ENCODE measurements around the gene MED17. TPM values are rescaled to one million over a fixed set of nuclear protein-coding genes. Genes with fewer than 3 reads are reported as not detected.

The MED17 gene
- total and polyA plus RNA-seq, 10 donors: 10.4 to 41.3 (median 36.6) TPM

- WGBS, 5 donors: 78 to 87% (median 85%) methylated on average over 4 of the region's 4 CpGs
- no peak for DNase-seq
- intact Hi-C loops (cut with DNase I; ENCODE audit: low total_unique reads): no loop called here
Observed at GRCh38 chr11:93842034-93842433, 58.0 kb downstream of the MED17 start.

GRCh38 chr11:93842461-93842860 lies 58.4 kb downstream of the MED17 start:
- Histone ChIP-seq H3K9me3 (no peaks in the 10 kb centered on the region), H3K27me3 (replicated peaks in 1 of 7) (no peaks in the 10 kb centered on the region), H3K4me3 (no peak overlapping the region), H3K27ac (no peak overlapping the region), H3K36me3 (no peaks in the 10 kb centered on the region), H3K4me1 (no peaks in the 10 kb centered on the region)
- intact Hi-C loops (cut with DNase I; ENCODE audit: low total_unique reads): no loop called here
- TF ChIP-seq POLR2AphosphoS5 (IDR thresholded peaks at IDR 0.05): no peak
- TF ChIP-seq POLR2A (IDR thresholded peaks at IDR 0.05): no peak
- TF ChIP-seq CTCF (IDR thresholded peaks at IDR 0.05 in 8 of 11, conservative IDR thresholded peaks at IDR 0.05 in 3 of 11): no peak
- 81 to 92% (median 87%) methylated on average over 6 of the region's 6 CpGs for WGBS, 5 donors
- DNase-seq: no peak

More at GRCh38 chr11:93842034-93842433, 58.0 kb downstream of the MED17 start:
- TF ChIP-seq POLR2AphosphoS5 (IDR thresholded peaks at IDR 0.05) (no peak), POLR2A (IDR thresholded peaks at IDR 0.05) (no peak), CTCF (IDR thresholded peaks at IDR 0.05 in 8 of 11, conservative IDR thresholded peaks at IDR 0.05 in 3 of 11) (no peak)
- H3K36me3 ChIP-seq: no peaks in the 10 kb centered on the region
- H3K27me3 ChIP-seq (replicated peaks in 1 of 7): no peaks in the 10 kb centered on the region
- no peak overlapping the region for H3K4me3 ChIP-seq
- no peaks in the 10 kb centered on the region for H3K4me1 ChIP-seq
- no peak overlapping the region for H3K27ac ChIP-seq
- no peaks in the 10 kb centered on the region for H3K9me3 ChIP-seq

GRCh38 chr11:93843906-93844305 lies 59.8 kb downstream of the MED17 start:
- TF ChIP-seq CTCF (IDR thresholded peaks at IDR 0.05 in 8 of 11, conservative IDR thresholded peaks at IDR 0.05 in 3 of 11) (no peak), POLR2A (IDR thresholded peaks at IDR 0.05) (no peak), POLR2AphosphoS5 (IDR thresholded peaks at IDR 0.05) (no peak)
- Histone ChIP-seq H3K27ac (no peak overlapping the region), H3K36me3 (no peaks in the 10 kb centered on the region), H3K4me1 (no peaks in the 10 kb centered on the region), H3K27me3 (replicated peaks in 1 of 7) (peaks cover 0 to under 1% (median 0%) of the 10 kb centered on the region in 7 donors), H3K9me3 (no peaks in the 10 kb centered on the region), H3K4me3 (no peak overlapping the region)
- WGBS, 5 donors: 90 to 97% (median 95%) methylated on average over 5 of the region's 5 CpGs
- no peak for DNase-seq
- intact Hi-C loops (cut with DNase I; ENCODE audit: low total_unique reads): no loop called here

GRCh38 chr11:93844568-93844967 lies 60.5 kb downstream of the MED17 start:
- intact Hi-C loops (cut with DNase I; ENCODE audit: low total_unique reads): no loop called here
- Histone ChIP-seq H3K4me1 (peaks cover 0 to 1% (median under 1%) of the 10 kb centered on the region in 6 donors), H3K36me3 (no peaks in the 10 kb centered on the region), H3K9me3 (no peaks in the 10 kb centered on the region), H3K27ac (no peak overlapping the region), H3K4me3 (no peak overlapping the region), H3K27me3 (replicated peaks in 1 of 7) (peaks cover 0 to 8% (median 2%) of the 10 kb centered on the region in 7 donors)
- no peak for TF ChIP-seq CTCF (IDR thresholded peaks at IDR 0.05 in 8 of 11, conservative IDR thresholded peaks at IDR 0.05 in 3 of 11)
- DNase-seq: no peak
- 63 to 74% (median 73%) methylated on average over 7 of the region's 7 CpGs for WGBS, 5 donors
